ENCODE measurements around the gene BCAN. TPM values are rescaled to one million over a fixed set of nuclear protein-coding genes. Genes with fewer than 3 reads are reported as not detected.

BCAN gene
- total RNA-seq, 4 donors from 2014 or later, result not detected

GRCh38 chr1:156645056-156645455 lies 3.1 kb downstream of the BCAN start:
- TF ChIP-seq, protein P1, sequence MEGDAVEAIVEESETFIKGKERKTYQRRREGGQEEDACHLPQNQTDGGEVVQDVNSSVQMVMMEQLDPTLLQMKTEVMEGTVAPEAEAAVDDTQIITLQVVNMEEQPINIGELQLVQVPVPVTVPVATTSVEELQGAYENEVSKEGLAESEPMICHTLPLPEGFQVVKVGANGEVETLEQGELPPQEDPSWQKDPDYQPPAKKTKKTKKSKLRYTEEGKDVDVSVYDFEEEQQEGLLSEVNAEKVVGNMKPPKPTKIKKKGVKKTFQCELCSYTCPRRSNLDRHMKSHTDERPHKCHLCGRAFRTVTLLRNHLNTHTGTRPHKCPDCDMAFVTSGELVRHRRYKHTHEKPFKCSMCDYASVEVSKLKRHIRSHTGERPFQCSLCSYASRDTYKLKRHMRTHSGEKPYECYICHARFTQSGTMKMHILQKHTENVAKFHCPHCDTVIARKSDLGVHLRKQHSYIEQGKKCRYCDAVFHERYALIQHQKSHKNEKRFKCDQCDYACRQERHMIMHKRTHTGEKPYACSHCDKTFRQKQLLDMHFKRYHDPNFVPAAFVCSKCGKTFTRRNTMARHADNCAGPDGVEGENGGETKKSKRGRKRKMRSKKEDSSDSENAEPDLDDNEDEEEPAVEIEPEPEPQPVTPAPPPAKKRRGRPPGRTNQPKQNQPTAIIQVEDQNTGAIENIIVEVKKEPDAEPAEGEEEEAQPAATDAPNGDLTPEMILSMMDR (IDR thresholded peaks at IDR 0.05), result no peak
- DNase-seq (ENCODE audit: low spot score), result no peak
- ATAC-seq (ENCODE audit: low FRiP score), result no peak

- DNase-seq (ENCODE audit: low spot score), result no peak
- TF ChIP-seq, protein P1 (IDR thresholded peaks at IDR 0.05), result no peak
- no peak for ATAC-seq (ENCODE audit: low FRiP score)
Observed at GRCh38 chr1:156645666-156646065, 3.7 kb downstream of the BCAN start.

DNA sequence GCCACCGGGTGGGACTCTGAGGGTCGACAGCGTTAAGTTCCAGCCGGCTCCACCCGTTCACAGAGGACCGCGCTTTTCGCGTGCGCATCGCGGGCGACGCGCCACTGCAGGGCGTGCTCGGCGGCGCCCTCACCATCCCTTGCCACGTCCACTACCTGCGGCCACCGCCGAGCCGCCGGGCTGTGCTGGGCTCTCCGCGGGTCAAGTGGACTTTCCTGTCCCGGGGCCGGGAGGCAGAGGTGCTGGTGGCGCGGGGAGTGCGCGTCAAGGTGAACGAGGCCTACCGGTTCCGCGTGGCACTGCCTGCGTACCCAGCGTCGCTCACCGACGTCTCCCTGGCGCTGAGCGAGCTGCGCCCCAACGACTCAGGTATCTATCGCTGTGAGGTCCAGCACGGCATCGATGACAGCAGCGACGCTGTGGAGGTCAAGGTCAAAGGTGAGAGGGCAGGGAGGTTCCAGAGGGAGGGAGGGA lies 4.9 kb downstream of the BCAN start:
- ATAC-seq (ENCODE audit: low FRiP score), result no peak
- DNase-seq (ENCODE audit: low spot score), result no peak
- TF ChIP-seq, protein P1 (IDR thresholded peaks at IDR 0.05), result no peak

DNA sequence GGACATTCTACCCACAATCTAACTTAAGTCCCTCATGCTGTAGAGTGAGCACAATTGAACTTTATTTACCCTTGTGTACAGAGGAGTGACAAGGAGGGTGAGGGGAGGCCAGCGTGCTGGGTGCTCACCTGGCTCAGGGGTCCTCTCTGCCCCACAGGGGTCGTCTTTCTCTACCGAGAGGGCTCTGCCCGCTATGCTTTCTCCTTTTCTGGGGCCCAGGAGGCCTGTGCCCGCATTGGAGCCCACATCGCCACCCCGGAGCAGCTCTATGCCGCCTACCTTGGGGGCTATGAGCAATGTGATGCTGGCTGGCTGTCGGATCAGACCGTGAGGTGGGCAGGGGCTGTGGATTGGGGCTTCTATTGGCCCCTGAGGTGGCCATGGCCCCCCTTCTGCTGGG lies 5.4 kb downstream of the BCAN start:
- no peak for ATAC-seq (ENCODE audit: low FRiP score)
- TF ChIP-seq, protein P1 (IDR thresholded peaks at IDR 0.05), result no peak
- DNase-seq (ENCODE audit: low spot score), result no peak

DNA sequence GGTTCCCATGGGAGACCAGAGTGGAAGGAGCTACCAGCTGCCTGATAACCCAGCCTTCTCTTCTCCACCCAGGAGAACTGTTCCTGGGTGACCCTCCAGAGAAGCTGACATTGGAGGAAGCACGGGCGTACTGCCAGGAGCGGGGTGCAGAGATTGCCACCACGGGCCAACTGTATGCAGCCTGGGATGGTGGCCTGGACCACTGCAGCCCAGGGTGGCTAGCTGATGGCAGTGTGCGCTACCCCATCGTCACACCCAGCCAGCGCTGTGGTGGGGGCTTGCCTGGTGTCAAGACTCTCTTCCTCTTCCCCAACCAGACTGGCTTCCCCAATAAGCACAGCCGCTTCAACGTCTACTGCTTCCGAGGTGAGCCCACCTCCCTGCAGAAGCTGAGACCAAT lies 6.6 kb downstream of the BCAN start:
- ATAC-seq (ENCODE audit: low FRiP score) (no peak), DNase-seq (ENCODE audit: low spot score) (no peak)
- TF ChIP-seq, protein P1 (IDR thresholded peaks at IDR 0.05), result no peak

DNA sequence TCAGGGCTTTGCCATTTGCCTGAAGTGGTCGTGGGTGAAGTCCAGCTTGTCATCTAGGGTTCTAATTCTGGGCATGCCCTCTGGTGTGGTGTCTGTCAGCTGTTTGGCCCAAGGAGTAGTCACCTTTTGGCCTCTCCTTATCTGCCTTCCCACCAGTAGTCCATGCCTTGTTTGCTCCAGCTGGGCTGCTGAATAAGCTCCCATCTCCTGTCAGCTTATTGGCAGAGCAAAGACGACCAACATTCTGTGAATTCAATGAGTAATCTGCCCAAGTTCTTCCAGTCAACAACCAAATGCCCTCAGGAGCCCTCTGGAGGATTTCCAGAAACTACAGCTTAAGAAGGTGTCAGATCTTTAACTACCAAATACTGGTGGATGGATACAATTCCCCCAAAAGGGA lies 7.0 kb downstream of the BCAN start:
- TF ChIP-seq, protein P1 (IDR thresholded peaks at IDR 0.05), result no peak
- DNase-seq (ENCODE audit: low spot score) (no peak), ATAC-seq (ENCODE audit: low FRiP score) (no peak)

GRCh38 chr1:156652131-156652991 lies 10.4 kb downstream of the BCAN start:
- DNase-seq (ENCODE audit: low spot score), result no peak
- TF ChIP-seq, protein P1 (IDR thresholded peaks at IDR 0.05), result no peak
- no peak for ATAC-seq (ENCODE audit: low FRiP score)
